Stimulated activated CD8-positive, alpha-beta memory T cell treated with anti-CD3 and anti-CD28 coated beads, Interleukin-12 subunit alpha, Interleukin-12 subunit beta, amount 100 ng/mL, for 24 hours (primary cell): ENCODE data around the gene SYNM.

Experiments
- DNase-seq: peaks from one replicate; pipeline ENCODE4 v3.0.0-alpha.2; 2020; ENCODE audit errors: extremely low read depth

SYNM gene

DNA sequence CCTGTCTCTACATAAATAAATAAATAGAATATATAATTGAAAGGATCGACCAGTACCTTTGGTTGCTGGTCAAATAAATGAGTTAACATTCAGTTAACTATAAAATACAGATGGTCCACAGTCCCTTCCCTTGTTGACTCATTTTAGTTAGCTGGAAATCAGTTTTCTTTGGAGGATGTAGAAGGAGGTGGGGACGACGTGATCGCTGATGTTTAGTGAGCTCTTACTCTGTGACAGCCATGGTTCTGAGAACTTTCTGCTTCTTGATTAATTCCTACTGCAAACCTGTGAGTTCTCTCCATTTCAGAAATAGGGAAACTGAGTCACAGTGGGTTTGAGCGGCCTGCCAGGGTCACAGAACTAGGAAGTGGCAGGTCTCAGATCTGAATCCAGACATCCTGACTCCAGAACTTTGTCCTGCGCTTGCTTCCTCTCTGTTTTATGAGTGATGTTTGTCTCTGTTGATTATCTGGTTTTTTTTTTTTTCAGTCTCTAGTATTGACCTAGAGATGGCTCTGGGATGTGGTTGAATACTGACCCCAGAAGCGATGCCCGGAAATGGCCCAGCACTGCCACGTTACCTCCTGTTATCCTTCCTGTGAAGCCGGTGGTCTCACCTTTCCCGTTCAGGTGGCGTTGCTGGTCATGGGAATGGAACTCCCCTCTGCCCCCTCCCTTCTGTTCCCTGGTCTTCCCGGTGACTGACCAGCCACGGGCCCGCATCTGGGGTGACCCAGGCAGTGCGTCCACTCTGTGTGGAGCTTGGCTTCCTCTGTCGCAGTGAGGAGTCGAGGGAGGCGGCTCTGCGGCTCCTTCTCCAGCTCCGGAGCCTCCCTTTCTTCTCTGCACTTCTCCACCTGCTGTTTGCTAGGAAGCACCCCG lies 18.2 kb downstream of the SYNM start:
- DNase-seq: no peak

- no peak for DNase-seq
Observed at GRCh38 chr15:99123713-99124451, 19.0 kb downstream of the SYNM start.

- no peak for DNase-seq
Observed at GRCh38 chr15:99124641-99125040, 19.8 kb downstream of the SYNM start.

DNA sequence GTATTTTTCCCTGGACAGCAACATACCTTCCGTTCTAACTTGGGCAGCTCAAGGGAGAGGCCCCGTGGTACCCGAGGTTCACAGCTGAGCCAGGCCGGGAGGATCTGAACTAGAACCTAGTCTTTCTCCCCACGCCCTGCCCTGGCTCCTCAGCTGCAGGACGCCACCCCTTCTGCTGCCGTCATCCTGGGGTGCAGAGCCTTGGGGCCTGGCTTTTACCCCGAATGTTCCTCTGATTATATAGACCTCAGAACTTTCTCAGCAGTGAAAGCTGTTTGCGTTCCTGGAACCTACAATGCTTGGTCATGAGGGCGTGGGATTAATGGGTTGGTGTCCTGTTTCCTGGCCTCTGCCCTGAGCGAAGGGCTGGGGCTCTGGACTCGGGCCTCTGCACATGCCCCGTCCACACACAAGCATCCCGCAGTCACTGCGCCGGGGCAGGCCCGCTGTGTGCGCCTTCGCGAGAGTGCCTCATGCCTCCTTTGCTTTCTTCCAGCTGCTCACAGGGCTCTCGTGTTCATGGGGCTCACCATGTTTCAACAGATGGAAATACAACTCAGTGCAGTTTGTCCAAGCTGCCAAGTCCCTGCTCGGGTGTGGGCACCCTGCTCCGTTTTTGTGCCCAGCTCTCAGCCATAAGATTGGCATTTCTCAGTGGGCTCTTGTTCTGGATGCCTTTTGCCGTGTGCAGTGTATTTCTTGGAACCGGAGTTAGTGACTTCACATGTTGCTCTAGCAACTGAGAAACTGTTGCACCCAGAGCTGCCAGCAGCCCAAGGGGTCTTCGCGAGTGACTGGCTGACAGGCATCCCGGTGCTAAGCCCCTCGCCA lies 20.4 kb downstream of the SYNM start:
- DNase-seq: no peak

GRCh38 chr15:99126131-99126588 lies 21.3 kb downstream of the SYNM start:
- no peak for DNase-seq

DNA sequence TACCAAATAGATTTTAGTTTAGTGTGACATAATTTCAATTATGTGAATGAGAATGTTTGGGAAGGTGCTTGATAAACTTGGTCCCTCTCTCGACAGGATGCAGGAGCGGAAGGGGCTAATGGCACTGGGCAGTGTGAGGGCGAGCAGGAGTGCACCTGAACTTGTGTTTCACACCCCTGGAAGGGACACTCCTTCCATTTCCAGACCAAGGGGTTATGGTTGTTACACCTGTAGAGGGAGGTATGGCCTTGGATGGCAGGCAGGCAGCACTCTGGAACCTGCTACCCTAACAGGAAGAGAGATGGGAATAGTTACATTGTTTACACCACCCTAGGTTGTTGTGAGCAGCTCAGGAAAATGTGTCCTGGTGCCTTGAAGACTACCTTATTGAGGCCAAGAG lies 22.1 kb downstream of the SYNM start:
- no peak for DNase-seq

DNA sequence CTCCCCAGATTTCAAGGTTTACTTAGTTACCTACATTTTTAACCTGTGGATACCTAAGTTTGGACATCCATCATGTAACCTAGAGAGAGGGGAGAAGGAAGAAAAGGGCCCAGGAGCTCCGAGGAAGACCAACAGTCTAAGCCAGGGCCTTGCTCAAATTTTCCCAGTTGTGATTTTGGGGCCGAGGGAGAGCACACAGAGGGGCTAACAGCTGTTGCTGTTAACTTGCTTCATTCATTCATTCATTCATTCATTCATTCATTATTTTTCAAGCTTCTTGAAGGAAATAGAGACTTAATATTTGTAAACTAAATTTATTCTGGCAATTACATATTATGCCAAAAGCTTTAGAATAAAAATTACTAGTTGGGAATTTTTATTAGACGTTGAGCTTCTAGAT lies 22.9 kb downstream of the SYNM start:
- no peak for DNase-seq

- no peak for DNase-seq
Observed at GRCh38 chr15:99128411-99128810, 23.5 kb downstream of the SYNM start.

DNA sequence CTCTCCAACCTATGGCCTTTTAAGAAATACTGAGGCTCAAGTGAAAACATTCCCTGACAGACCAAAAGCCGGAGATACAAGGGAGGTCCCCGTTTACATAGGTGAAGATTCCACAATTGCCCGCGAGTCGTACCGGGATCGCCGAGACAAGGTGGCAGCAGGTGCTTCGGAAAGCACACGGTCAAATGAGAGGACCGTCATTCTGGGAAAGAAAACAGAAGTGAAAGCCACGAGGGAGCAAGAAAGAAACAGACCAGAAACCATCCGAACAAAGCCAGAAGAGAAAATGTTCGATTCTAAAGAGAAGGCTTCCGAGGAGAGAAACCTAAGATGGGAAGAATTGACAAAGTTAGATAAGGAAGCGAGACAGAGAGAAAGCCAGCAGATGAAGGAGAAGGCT lies 24.8 kb downstream of the SYNM start:
- DNase-seq: no peak

DNA sequence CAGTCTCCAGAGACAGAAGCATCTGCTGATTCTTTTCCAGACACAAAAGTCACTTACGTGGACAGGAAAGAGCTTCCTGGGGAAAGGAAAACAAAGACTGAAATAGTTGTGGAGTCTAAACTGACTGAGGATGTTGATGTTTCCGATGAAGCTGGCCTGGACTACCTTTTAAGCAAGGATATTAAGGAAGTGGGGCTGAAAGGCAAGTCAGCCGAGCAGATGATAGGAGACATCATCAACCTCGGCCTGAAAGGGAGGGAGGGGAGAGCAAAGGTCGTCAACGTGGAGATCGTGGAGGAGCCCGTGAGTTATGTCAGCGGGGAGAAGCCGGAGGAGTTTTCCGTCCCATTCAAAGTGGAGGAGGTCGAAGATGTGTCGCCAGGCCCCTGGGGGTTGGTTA lies 25.4 kb downstream of the SYNM start:
- no peak for DNase-seq

DNA sequence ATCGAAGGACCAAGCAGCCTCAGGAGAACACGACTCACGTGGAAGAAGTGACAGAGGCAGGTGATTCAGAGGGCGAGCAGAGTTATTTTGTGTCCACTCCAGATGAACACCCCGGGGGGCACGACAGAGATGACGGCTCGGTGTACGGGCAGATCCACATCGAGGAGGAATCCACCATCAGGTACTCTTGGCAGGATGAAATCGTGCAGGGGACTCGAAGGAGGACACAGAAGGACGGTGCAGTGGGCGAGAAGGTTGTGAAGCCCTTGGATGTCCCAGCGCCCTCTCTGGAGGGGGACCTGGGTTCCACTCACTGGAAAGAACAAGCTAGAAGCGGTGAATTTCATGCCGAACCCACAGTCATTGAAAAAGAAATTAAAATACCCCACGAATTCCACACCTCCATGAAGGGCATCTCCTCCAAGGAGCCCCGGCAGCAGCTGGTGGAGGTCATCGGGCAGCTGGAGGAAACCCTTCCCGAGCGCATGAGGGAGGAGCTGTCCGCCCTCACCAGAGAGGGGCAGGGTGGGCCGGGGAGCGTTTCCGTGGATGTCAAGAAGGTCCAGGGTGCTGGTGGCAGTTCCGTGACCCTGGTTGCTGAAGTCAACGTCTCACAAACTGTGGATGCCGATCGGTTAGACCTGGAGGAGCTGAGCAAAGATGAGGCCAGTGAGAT lies 26.0 kb downstream of the SYNM start:
- DNase-seq: no peak

DNA sequence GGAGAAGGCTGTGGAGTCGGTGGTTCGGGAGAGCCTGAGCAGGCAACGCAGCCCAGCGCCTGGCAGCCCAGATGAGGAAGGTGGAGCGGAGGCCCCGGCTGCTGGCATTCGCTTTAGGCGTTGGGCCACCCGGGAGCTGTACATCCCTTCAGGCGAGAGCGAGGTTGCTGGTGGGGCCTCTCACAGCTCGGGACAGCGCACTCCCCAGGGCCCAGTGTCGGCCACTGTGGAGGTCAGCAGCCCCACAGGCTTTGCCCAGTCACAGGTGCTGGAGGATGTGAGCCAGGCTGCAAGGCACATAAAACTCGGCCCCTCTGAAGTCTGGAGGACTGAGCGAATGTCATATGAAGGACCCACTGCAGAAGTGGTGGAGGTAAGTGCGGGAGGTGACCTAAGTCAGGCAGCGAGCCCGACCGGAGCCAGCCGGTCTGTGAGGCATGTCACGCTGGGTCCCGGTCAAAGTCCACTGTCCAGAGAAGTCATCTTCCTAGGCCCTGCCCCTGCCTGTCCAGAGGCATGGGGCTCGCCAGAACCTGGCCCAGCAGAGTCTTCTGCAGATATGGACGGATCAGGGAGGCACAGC lies 26.7 kb downstream of the SYNM start:
- DNase-seq: no peak

GRCh38 chr15:99132122-99132521 lies 27.2 kb downstream of the SYNM start:
- no peak for DNase-seq

- DNase-seq: no peak
Observed at GRCh38 chr15:99132634-99133287, 27.9 kb downstream of the SYNM start.

GRCh38 chr15:99134317-99134821 lies 29.5 kb downstream of the SYNM start:
- DNase-seq: no peak

- DNase-seq: no peak
Observed at GRCh38 chr15:99135194-99135593, 30.3 kb downstream of the SYNM start.

GRCh38 chr15:99137111-99137546 lies 32.2 kb downstream of the SYNM start:
- DNase-seq: no peak

GRCh38 chr15:99137877-99138276 lies 33.0 kb downstream of the SYNM start:
- DNase-seq: no peak

DNA sequence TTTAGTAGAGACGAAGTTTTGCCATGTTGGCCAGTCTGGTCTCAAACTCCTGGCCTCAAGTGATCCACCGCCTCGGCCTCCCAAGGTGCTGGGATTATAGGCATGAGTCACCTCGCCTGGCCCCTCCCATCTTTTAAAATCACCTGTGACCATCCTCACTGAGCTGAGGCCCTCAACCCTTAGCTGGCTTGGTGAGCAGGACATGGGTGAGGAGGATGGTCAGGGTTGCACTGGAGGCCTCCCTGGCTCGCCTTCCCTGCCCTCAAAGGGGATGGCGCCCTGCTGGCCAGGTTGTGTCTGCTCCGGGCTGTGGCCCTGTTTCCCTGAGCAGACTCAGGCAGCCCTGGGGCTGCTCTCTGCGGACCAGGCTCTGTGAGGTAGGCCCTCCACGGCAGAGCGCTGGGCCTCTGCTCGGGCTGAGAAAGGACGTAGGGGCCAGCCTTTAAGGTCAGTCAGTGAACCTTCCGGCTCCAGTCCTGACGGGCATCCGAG lies 33.7 kb downstream of the SYNM start:
- DNase-seq: no peak

DNA sequence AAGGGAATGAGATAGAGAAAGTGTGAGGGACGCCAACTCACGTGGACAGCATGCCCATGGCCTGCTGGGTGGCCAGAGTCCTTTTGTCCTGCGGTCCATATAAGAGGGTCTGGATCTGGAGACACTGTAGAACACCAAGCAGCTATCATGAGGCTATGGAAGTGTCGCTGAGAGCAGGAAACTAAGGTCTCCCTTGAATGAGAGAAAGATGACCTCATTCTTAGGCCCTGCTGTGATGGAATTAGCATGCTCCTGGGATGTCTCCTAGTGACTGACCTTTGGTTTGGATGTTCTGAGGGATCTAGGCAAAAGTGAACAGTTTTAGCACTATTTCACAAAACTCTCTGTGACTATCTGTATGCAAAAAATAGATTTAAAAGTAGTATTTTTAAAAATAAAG lies 34.4 kb downstream of the SYNM start:
- no peak for DNase-seq
